Measurements from ENCODE around the gene GALNT17. TPM values are rescaled to one million over a fixed set of nuclear protein-coding genes. Genes with fewer than 3 reads are reported as not detected.

GALNT17 gene
- polyA plus RNA-seq, 1 donor from 2014 or later, result 15.7 TPM

- H2AFZ ChIP-seq (ENCODE audit: low read depth, low read length), result no peak overlapping the region
- H4K20me1 ChIP-seq (ENCODE audit: insufficient read depth), result no peaks in the 10 kb centered on the region
- no peak overlapping the region for H3K4me2 ChIP-seq (ENCODE audit: low read length)
- H3K27me3 ChIP-seq (ENCODE audit: insufficient read depth, low read depth, low read length), result no peaks in the 10 kb centered on the region
- H3K36me3 ChIP-seq (ENCODE audit: insufficient read depth, low read length), result no peaks in the 10 kb centered on the region
- no peak overlapping the region for H3K4me3 ChIP-seq (ENCODE audit: low read length)
- H3K9me2 ChIP-seq (ENCODE audit: insufficient read depth, low read length), result no peaks in the 10 kb centered on the region
- H3K27ac ChIP-seq (ENCODE audit: low read length), result no peak overlapping the region
- no peaks in the 10 kb centered on the region for H3K79me2 ChIP-seq (replicated peaks; ENCODE audit: insufficient read depth, low read length)
- TF ChIP-seq POLR2AphosphoS5 (IDR thresholded peaks at IDR 0.05) (no peak), EP300 (conservative IDR thresholded peaks at IDR 0.05; ENCODE audit: poor library complexity, severe bottlenecking) (no peak), MXI1 (conservative IDR thresholded peaks at IDR 0.05; ENCODE audit: poor library complexity, severe bottlenecking) (no peak), CTCF (IDR thresholded peaks at IDR 0.05; ENCODE audit: poor library complexity, severe bottlenecking) (no peak), REST (IDR thresholded peaks at IDR 0.05; ENCODE audit: borderline replicate concordance) (no peak), TAF1 (IDR thresholded peaks at IDR 0.05; ENCODE audit: low read depth) (no peak), EZH2 (IDR thresholded peaks at IDR 0.05; ENCODE audit: borderline replicate concordance, insufficient read depth, low read length, poor library complexity, severe bottlenecking) (no peak), SMC3 (conservative IDR thresholded peaks at IDR 0.05; ENCODE audit: poor library complexity) (no peak), RAD21 (conservative IDR thresholded peaks at IDR 0.05) (no peak)
- H3K9ac ChIP-seq (ENCODE audit: low read length), result no peak overlapping the region
- no peaks in the 10 kb centered on the region for H3F3A ChIP-seq (ENCODE audit: insufficient read depth, low read length, poor library complexity, severe bottlenecking)
- H3K9me3 ChIP-seq (ENCODE audit: low read length), result peaks cover 4% of the 10 kb centered on the region
These were observed 252.2 kb downstream of the GALNT17 start for GRCh38 chr7:71384094-71384493.

GRCh38 chr7:71385330-71385729, 253.4 kb downstream of the GALNT17 start:
- Histone ChIP-seq H3K9ac (ENCODE audit: low read length) (no peak overlapping the region), H3F3A (ENCODE audit: insufficient read depth, low read length, poor library complexity, severe bottlenecking) (no peaks in the 10 kb centered on the region)

More at GRCh38 chr7:71385330-71385729, 253.4 kb downstream of the GALNT17 start:
- H3K9me2 ChIP-seq (ENCODE audit: insufficient read depth, low read length), result no peaks in the 10 kb centered on the region
- no peaks in the 10 kb centered on the region for H3K36me3 ChIP-seq (ENCODE audit: insufficient read depth, low read length)
- H3K4me2 ChIP-seq (ENCODE audit: low read length), result no peak overlapping the region
- H3K27me3 ChIP-seq (ENCODE audit: insufficient read depth, low read depth, low read length), result no peaks in the 10 kb centered on the region
- no peak overlapping the region for H3K27ac ChIP-seq (ENCODE audit: low read length)
- no peak overlapping the region for H3K4me3 ChIP-seq (ENCODE audit: low read length)
- H4K20me1 ChIP-seq (ENCODE audit: insufficient read depth), result no peaks in the 10 kb centered on the region
- H3K9me3 ChIP-seq (ENCODE audit: low read length), result no peaks in the 10 kb centered on the region
- TF ChIP-seq TAF1 (IDR thresholded peaks at IDR 0.05; ENCODE audit: low read depth), result no peak
- TF ChIP-seq EP300 (conservative IDR thresholded peaks at IDR 0.05; ENCODE audit: poor library complexity, severe bottlenecking), result no peak
- no peak for TF ChIP-seq REST (IDR thresholded peaks at IDR 0.05; ENCODE audit: borderline replicate concordance)
- no peak for TF ChIP-seq MXI1 (conservative IDR thresholded peaks at IDR 0.05; ENCODE audit: poor library complexity, severe bottlenecking)
- TF ChIP-seq CTCF (IDR thresholded peaks at IDR 0.05; ENCODE audit: poor library complexity, severe bottlenecking), result no peak
- no peak for TF ChIP-seq EZH2 (IDR thresholded peaks at IDR 0.05; ENCODE audit: borderline replicate concordance, insufficient read depth, low read length, poor library complexity, severe bottlenecking)
- TF ChIP-seq SMC3 (conservative IDR thresholded peaks at IDR 0.05; ENCODE audit: poor library complexity), result no peak
- TF ChIP-seq POLR2AphosphoS5 (IDR thresholded peaks at IDR 0.05), result no peak
- no peak for TF ChIP-seq RAD21 (conservative IDR thresholded peaks at IDR 0.05)
- H3K79me2 ChIP-seq (replicated peaks; ENCODE audit: insufficient read depth, low read length), result no peaks in the 10 kb centered on the region
- no peak overlapping the region for H2AFZ ChIP-seq (ENCODE audit: low read depth, low read length)

All from neural cell (in vitro differentiated cells).